ENCODE results near the gene MPZL2. TPM values are rescaled to one million over a fixed set of nuclear protein-coding genes. Genes with fewer than 3 reads are reported as not detected.

Gene MPZL2
- total and polyA plus RNA-seq, 9 of the 15 experiments (the other 6 are each of a cell fraction or from before 2014, with no cell fraction given) = 0.09 to 0.28 (median 0.18) TPM; not detected in 2

- DNase-seq (ENCODE audit: extremely low read depth in 1 of 4, low spot score in 3 of 4) (no peak), FAIRE-seq (no peak), ATAC-seq (no peak)
- Histone ChIP-seq H3K9ac (ENCODE audit: insufficient read depth in 1 of 2, low read depth in 2 of 2, low read length in 2 of 2) (no peak overlapping the region), H3K9me1 (ENCODE audit: control insufficient read depth, insufficient read depth, low read length) (no peaks in the 10 kb centered on the region), H3K4me2 (ENCODE audit: insufficient read depth, low read length) (no peak overlapping the region), H4K20me1 (replicated peaks; ENCODE audit: control insufficient read depth, insufficient read depth, low read length) (no peaks in the 10 kb centered on the region), H3K9me3 (replicated peaks; ENCODE audit: control insufficient read depth, insufficient read depth, low read depth, low read length) (no peaks in the 10 kb centered on the region), H3K27ac (ENCODE audit: extremely low read depth, low read depth, low read length) (no peak overlapping the region), H3K4me1 (replicated peaks in 1 of 2; ENCODE audit: control insufficient read depth in 2 of 2, insufficient read depth in 2 of 2, low read length in 2 of 2) (peaks cover 0 to 5% of the 10 kb centered on the region in 2 experiments; a peak in 1 of 5 replicates), H3K27me3 (ENCODE audit: control insufficient read depth in 2 of 2, insufficient read depth in 2 of 2, low read length in 2 of 2) (peaks cover 0 to 3% of the 10 kb centered on the region in 2 experiments; a peak in 4 of 5 replicates), H3K4me3 (no peak overlapping the region), H3K36me3 (ENCODE audit: control insufficient read depth, insufficient read depth, low read length) (no peaks in the 10 kb centered on the region), H3K79me2 (ENCODE audit: control insufficient read depth, insufficient read depth, low read length) (no peaks in the 10 kb centered on the region), H2AFZ (ENCODE audit: low read depth, low read length) (no peak overlapping the region)
- peak; percentile 35; the same call in 1 of the 2 replicates for TF ChIP-seq CBFA2T3 (IDR thresholded peaks at IDR 0.05)
- TF ChIP-seq, protein P1, sequence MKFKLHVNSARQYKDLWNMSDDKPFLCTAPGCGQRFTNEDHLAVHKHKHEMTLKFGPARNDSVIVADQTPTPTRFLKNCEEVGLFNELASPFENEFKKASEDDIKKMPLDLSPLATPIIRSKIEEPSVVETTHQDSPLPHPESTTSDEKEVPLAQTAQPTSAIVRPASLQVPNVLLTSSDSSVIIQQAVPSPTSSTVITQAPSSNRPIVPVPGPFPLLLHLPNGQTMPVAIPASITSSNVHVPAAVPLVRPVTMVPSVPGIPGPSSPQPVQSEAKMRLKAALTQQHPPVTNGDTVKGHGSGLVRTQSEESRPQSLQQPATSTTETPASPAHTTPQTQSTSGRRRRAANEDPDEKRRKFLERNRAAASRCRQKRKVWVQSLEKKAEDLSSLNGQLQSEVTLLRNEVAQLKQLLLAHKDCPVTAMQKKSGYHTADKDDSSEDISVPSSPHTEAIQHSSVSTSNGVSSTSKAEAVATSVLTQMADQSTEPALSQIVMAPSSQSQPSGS (CRISPR knock-in tag; IDR thresholded peaks at IDR 0.05) = no peak
- intact Hi-C loops (cut with micrococcal nuclease) = no loop called here
- ChIA-PET CTCF (ENCODE audit: low intra/inter-chr PET ratio) (no interaction called here), POLR2A (interaction anchor here (1.2 to 1.3 kb wide), 2 partner anchors 16 to 25 kb away, joined by 3 read pairs; no protein-coding TSS in a partner anchor)
- in situ Hi-C loops (cut with MboI) = no loop called here
- no TSS peak for BruUV-seq (replicated peaks)
- 1% methylated on average over 4 of the region's 4 CpGs for WGBS (ENCODE audit: insufficient coverage, low coverage, missing lambda C conversion rate)
These were observed 19.8 kb upstream of the MPZL2 start for GRCh38 chr11:118283756-118284350.

DNA sequence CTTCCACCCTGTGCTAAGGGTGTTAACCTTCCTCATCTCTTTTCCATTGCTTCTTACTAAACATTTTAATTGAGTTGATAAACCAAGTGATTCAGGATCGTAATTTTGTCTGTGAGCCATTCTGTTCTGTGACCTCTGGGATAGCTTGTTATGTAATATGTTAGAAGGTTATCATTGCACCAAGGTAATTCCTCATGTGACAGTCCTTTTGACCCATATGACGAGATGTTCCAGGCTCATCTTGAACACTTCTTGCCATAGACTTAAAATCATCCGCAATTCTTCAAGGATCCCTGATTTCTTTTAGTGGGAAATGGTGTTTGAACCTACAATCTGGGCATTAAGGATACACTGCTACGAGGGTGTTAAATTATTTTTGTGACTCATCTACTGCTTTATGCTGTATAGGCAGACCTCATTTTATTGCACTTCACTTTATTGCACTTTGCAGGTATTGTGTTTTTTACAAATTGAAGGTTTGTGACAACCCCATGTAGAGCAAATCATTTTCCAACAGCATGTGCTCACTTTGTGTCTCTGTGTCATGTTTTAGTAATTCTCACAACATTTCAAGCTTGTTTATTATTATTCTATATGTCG lies 19.0 kb upstream of the MPZL2 start:
- DNase-seq (ENCODE audit: extremely low read depth in 1 of 4, low spot score in 3 of 4) = no peak
- FAIRE-seq = peak; percentile 23
- ChIA-PET CTCF (ENCODE audit: low intra/inter-chr PET ratio) (no interaction called here), POLR2A (interaction anchor here (0.6 kb wide), 1 partner anchor 10 kb away, joined by 5 read pairs; no protein-coding TSS in a partner anchor)
- Histone ChIP-seq H3K79me2 (ENCODE audit: control insufficient read depth, insufficient read depth, low read length) (no peaks in the 10 kb centered on the region), H2AFZ (ENCODE audit: low read depth, low read length) (no peak overlapping the region), H3K9me1 (ENCODE audit: control insufficient read depth, insufficient read depth, low read length) (no peaks in the 10 kb centered on the region), H3K4me2 (ENCODE audit: insufficient read depth, low read length) (no peak overlapping the region), H3K9ac (ENCODE audit: insufficient read depth in 1 of 2, low read depth in 2 of 2, low read length in 2 of 2) (no peak overlapping the region), H3K27me3 (ENCODE audit: control insufficient read depth in 2 of 2, insufficient read depth in 2 of 2, low read length in 2 of 2) (peaks cover 0 to 3% of the 10 kb centered on the region in 2 experiments; a peak in 3 of 5 replicates), H4K20me1 (replicated peaks; ENCODE audit: control insufficient read depth, insufficient read depth, low read length) (no peaks in the 10 kb centered on the region), H3K36me3 (ENCODE audit: control insufficient read depth, insufficient read depth, low read length) (no peaks in the 10 kb centered on the region), H3K9me3 (replicated peaks; ENCODE audit: control insufficient read depth, insufficient read depth, low read depth, low read length) (no peaks in the 10 kb centered on the region), H3K4me1 (replicated peaks in 1 of 2; ENCODE audit: control insufficient read depth in 2 of 2, insufficient read depth in 2 of 2, low read length in 2 of 2) (peaks cover 0 to 5% of the 10 kb centered on the region in 2 experiments; a peak in 1 of 5 replicates), H3K4me3 (no peak overlapping the region), H3K27ac (ENCODE audit: extremely low read depth, low read depth, low read length) (no peak overlapping the region)
- in situ Hi-C loops (cut with MboI) (no loop called here), intact Hi-C loops (cut with micrococcal nuclease) (no loop called here)
- ATAC-seq = no peak
- BruUV-seq (replicated peaks) = no TSS peak
- 6% methylated on average over 5 of the region's 5 CpGs for WGBS (ENCODE audit: insufficient coverage, low coverage, missing lambda C conversion rate)
- TF ChIP-seq BMI1 (IDR thresholded peaks at IDR 0.05; ENCODE audit: low read length) = no peak
- TF ChIP-seq ZNF75A (CRISPR knock-in tag; IDR thresholded peaks at IDR 0.05) = no peak
- TF ChIP-seq PCBP2 (IDR thresholded peaks at IDR 0.05; ENCODE audit: low read depth, low read length, poor library complexity, severe bottlenecking) = no peak
- TF ChIP-seq ZBTB34 (CRISPR knock-in tag; IDR thresholded peaks at IDR 0.05) = no peak
- no peak for TF ChIP-seq TRIM28 (IDR thresholded peaks at IDR 0.05)
- TF ChIP-seq ETS1 (conservative IDR thresholded peaks at IDR 0.05; ENCODE audit: control insufficient read depth, low read depth, low read length) = no peak
- TF ChIP-seq ZNF589 (CRISPR knock-in tag; IDR thresholded peaks at IDR 0.05; ENCODE audit: low read depth) = no peak
- TF ChIP-seq FOXK1 (CRISPR knock-in tag; IDR thresholded peaks at IDR 0.05; ENCODE audit: borderline replicate concordance) = no peak
- TF ChIP-seq RBM22 (IDR thresholded peaks at IDR 0.05; ENCODE audit: low read depth, low read length, poor library complexity, severe bottlenecking) = no peak

All from K562 (cell line).